ENCODE results near the gene RASD1.
"Not testable (repeated sequence)": the region's sequence is repeated elsewhere in the genome, so short reads cannot be mapped to it uniquely, and the experiment has no call there.

Gene RASD1

DNA sequence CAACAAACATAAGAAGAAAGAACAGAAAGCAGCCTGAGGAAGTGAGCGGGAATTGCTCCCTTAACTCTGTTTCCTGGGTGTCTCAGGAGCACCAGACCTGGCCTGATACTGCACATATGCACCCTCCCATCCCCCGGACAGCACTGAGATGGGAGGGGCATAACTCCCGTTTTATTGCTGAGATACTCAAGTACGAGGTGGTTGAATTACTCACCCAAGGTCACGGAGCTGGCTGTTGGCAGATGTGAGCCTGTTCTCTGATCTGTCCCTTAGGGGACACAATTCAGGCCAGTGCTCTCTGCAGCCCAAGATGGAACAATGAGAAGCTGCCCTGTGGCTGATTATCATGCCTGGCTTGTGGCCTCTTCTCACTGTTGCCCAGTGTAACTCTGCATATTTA is 28.5 kb downstream of the RASD1 start:
- DNase-seq = peak; percentile 8

DNA sequence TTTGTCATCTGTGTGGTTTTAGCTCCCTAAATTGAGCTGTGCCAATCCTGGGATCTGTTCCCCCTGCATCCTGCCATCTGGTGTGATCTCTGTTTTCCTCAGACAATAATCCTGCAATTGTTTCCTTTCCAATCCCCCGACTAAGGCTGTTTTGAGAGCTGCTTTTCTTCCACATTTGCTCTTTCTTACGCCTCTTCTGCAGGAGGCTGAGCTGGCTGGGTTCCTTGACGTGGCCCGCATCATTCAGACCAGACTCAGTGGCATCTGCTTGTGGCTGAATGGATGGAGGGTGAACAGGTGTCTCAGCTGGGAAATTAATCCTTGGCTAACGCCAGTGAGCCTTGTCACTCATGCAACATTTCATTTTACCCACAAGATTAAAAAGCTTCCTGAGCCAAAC is 29.2 kb downstream of the RASD1 start:
- no peak for DNase-seq

DNA sequence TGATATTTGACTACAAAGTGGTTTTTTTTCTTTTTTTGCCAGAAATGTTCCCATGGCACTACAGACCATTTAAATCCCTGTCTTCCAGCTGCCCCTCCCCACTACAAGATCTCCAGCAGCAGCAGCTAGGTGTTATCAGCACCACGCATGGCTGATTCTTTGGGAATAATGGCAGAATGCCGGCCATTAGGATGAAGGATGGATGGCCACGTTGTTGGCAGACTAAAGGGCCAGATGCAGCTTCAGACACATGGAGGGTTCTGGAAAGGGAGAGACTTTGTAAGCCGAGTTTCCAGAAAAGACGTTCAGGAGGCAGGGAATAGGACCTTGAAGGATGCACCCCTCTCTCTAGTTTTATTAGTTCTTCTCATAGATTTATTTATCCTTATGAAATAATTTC is 29.7 kb downstream of the RASD1 start:
- no peak for DNase-seq

DNA sequence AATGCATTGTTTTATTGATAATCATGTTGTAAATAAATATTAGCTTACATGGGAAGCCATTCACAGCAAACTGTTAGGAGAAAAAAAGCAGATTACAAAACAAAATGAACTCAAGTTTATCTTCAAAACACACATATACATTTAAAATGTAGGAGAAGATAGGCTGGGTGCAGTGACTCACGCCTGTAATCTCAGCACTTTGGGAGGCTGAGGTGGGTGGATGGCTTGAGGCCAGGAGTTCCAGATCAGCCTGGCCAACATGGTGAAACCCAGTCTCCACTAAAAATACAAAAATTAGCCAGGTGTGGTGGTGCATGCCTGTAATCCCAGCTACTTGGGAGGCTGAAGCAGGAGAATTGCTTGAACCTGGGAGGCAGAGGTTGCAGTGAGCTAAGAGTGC is 30.3 kb downstream of the RASD1 start:
- not testable (repeated sequence) for DNase-seq

DNA sequence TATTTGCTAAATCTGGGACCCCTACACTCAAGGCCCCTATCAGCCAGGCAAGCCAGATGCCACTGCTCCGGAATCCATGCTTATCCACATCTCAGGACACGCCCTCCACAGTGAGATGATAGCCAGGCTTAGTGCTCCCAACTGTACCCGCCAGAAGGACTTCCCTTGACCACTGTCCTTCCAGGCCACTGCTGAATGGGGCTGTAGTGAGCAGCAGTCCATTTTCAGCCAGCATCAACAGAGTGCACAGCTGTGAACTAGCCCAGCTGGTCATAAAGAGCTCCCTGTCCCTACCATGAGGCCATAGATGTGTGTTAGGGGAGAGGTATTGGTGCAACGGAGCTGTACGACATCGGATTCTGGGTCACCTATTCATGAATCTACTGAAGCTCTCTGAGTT is 32.4 kb downstream of the RASD1 start:
- DNase-seq = no peak

DNA sequence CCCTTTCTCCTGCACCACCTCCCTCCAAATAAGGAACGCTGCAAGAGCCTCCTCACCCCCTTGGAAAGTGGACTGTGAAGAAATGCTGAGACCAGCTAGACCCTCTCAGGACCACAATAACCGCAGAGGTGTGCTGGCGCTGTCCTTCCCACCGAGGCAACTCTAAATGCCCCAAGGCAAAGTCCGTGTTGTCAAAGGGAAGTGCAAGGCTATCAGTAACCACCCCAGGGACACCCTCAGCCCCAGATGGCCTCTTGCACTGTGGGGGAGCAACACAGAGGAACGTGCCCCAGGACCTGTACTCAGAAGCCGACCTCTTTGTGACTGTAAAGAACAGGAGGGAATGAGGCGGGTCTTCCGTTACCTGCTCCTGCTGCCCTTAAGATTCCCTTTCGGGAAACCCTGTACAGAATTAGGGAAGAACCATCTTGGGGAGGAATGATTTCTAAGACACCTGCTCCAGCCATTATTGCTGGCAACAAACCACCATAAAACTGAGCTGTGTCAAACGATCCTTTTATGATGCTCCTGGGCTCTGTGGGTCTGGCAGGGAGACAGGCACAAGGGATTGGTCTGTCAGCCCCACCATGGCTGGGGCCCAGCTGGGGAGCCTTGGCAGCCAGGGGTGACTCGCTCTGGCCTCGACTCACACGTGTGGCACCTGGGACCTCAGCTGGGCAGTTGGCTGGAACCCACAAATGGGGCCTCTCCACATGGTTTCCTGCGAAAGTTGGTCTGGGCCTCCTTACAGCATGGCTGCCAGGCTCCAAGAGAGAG is 34.0 kb downstream of the RASD1 start:
- DNase-seq = peak; percentile 69

DNA sequence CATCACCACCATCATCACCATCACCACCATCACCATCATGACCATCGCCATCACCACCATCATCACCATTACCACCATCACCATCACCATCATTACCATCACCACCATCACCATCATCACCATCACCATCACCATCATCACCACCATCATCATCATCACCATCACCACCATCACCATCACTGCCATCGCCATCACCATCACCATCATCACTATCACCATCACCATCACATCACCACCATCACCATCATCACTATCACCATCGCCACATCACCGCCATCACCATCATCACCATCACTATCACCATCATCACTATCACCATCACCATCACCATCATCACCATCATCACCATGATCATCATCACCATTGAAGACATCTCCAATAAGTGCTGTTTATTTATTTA is 36.2 kb downstream of the RASD1 start:
- no peak for DNase-seq

DNA sequence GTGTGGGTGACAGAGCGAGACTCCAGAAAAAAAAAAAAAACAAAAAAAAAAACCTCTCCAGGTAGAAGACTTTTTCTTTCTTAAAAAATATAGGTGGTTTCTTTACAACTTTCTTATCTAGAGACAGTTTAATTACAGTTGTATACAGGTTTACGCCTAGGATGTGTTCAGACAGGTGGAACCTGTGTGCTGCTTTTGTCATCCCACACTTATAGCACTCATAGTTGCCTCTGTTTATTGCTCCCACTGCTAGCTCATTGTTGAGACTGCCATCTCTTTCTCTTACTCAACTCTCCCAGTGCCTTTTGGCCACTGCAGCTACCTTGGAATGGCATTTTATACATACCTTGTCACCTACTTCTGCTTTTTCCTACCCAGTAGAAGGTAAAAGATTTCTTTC is 38.5 kb downstream of the RASD1 start:
- DNase-seq = no peak

DNA sequence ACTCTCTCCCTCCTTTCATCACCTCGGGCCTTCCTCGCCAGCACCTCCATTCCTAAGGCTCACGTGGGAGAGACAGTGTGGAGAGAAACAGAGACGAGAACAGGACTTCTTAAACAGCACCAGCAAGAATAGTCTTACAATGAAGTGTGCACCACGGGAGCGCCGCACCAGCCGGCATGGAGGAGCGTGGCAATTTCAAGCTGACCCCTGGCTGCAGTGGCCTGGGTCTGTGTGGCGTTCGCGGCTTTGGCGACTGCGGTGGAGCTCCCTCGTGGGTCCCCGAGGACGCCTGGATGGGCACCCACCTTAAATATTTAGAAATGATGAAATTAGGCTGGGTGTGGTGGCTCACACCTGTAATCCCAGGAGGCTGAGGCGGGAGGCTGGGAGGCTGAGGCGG is 39.9 kb downstream of the RASD1 start:
- DNase-seq = no peak

DNA sequence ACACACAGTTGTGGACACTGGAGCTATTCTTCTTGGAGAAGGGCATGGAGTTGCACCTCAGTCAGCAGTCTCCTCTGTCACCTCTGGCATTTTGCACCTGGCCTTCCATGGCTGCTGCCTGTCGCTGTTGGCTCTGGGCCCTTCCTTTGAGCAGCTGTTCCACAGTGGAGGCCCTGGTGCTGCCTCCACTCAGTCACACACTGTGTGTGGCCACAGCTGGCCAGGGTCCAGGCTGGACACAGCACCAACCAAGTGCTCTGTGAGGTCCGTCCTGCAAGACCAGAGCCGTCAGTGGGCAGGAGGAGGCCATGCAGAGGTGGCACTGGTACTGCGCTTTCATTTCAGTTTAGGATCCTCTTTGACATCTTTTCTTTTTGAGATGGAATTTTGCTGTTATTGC is 41.0 kb downstream of the RASD1 start:
- no peak for DNase-seq

DNA sequence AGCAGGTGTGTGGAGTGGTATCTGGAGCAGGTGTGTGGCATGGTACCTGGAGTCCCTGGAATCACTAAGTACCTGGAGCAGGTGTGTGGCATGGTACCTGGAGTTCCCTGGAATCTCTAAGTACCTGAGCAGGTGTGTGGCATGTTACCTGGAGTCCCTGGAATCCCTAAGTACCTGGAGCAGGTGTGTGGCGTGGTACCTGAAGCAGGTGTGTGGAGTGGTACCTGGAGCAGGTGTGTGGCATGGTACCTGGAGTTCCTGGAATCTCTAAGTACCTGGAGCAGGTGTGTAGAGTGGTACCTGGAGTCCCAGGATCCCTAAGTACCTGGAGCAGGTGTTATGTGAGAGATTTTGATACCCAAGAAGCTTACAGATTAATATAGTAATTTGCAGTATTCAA is 41.5 kb downstream of the RASD1 start:
- not testable (repeated sequence) for DNase-seq

DNA sequence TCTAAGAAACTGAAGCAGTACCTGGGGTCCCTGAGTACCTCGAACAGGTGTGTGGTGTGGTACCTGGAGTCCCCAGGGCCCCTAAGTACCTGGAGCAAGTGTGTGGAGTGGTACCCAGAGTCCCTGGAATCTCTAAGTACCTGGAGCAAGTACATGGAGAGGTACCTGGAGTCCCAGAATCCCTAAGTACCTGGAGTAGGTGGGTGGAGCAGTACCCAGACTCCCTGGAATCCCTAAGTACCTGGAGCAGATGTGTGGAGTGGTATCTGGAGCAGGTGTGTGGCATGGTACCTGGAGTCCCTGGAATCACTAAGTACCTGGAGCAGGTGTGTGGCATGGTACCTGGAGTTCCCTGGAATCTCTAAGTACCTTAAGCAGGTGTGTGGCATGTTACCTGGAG is 41.9 kb downstream of the RASD1 start:
- DNase-seq = no peak

DNA sequence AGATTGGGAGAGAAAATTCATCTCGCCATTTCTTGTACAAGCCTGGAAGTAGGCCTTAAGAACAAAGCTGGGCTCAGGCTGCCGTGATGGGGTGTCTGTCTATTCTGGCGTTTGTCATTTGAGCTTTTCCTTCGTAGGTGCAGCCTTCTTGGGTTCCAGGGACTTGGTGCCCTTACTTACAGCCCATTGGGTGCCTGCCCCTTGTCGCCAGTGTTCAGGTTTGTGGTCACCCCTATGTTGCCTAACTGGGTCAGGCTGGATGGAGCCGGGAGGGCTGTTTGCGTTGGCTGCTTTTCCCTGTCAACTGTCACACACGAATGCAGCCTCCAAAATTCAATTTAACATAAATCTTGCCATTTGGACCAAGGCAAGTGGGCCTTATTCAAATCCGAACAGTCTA is 43.1 kb downstream of the RASD1 start:
- no peak for DNase-seq

DNA sequence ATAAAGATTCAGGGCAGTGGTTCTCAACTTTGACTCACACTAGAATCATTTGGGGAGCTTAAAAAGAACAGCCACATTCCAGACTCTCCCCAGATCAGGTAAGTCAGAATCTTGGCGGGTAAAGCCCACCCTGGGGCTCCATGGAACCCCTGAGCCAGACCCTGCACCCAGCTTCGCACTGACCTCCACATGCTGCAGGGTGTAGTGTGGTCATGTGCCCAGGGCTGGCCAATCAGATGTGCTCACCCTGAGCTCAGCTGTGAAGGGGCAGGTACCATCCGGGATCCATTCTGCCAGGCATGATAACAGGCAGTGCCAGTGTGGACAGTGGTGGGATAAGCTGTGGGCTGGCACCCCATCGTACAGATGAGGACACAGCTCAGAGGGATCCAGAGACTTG is 47.5 kb downstream of the RASD1 start:
- DNase-seq = no peak

DNA sequence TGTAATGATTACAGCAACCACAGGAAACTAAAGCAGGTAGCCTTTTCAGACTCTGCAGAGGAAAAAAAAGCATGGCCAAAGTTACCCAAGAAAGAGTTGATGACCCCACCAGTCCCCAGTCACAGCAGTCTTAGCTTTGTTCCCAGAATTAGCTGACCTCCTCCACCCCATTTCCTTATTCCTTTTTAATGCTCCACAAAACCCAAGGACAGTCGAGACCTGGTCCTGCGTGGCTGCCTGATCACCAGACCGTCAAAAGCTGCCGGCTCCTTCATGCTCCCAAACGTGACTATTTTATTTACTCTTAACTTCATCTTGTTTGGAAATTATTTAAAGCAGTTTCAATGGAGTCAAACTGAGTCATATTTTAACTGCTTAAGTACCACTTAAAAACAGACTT is 48.1 kb downstream of the RASD1 start:
- DNase-seq = no peak

DNA sequence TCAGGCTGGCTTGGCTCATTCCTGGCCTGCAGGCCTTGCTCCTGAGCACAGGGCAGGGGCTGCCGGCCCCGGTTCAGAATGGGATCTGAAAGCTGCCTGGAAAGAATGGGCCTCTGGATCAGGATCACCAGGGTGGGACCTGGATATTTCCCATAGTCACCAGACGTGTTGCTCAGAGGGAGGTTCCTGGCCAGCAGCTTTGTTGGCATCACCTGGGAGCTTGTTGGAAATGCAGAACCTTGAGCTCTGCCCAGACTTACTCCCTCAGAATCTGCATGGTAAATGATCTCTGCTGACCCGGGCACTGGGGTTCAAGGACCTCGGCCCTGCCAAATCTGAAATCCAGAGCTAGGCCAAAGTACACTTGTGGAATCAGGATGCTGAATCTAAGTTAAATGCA is 48.9 kb downstream of the RASD1 start:
- DNase-seq = no peak

DNA sequence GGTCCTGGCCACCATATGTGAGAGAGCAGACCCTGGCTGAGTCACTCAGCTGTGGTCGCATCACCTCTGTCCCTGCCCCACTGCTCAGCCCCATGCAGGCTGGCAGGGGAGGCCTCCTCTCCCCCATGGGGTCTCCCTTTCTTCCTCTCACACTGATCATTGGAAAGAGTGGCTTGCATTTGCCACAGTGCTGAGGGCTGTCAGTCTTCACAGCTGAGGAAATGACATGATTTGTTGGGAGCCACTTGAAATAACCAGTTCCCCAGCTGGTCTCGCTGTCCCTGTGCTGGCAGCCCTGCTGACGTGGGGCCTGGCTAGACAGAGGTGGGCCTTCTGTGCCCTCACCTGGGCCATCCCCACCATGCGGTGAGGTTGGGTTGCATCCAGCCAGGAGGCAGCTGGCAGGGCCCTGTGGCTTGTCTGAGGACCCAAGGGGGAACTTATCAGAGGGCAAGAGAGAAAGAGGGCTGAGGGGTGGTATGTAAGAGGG is 49.5 kb downstream of the RASD1 start:
- DNase-seq = no peak

DNA sequence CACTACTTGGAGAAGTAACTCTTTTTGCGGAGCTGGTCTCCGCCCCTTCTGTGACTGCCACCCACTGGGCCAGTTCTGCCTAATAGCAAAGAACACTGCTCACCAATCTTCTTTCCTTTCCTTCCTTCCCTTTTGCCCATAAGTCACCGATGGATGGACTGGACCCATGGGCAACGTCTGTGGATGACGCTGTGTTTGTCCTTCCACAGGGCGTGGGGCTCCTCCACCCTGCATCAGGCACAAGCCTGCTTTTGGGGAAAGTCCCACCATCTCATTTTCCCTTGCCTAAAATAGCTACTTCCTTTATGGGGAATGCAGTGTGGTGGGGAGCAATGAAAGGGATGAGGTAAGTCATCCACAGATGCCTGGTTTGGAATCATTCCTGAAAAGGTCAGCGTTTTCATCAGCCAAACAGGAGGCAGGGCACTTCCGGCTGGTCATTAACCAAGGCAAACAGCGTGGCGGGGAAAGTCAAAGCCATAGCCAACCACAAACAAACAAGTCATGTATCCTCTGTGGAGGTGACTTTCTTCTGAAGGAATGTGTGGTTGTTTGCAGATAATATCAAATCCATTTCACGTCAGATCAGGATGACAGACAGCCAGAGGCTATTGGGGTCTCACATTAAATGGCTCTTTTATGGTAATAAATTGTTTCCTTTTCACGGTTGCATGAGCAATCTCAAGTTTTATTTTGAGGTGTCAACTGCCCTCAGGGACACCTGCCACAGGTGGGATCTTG is 50.1 kb downstream of the RASD1 start:
- no peak for DNase-seq

DNA sequence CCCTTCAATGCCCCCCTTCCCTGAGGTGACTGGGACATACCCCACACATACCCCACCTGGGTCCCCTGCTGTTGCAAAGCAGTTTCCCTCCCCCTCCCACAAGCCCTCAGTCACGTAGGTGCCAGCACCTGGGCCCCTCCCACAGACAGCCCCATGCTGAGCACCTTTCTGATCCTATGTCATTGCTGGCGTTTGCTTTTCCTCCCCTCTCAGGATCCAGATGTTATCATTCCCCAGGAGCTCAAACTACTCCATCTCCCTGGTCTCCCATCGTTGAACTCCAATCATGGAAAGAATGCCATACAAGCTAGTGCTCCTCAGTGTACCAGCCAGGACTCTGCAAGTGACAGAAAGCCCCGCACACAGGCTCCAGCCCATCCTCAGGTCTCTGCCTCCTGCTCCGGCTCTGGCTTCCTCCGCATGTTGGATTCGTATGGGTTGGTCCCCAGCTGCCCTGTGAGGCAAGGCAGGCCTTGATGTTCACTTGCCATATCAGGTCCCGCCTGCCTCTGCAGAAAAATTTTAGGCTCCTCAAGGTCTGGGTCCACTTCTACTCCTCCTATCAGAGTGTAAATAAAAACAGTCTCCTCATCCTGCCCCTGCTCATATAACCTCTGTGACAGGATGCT is 50.8 kb downstream of the RASD1 start:
- no peak for DNase-seq

Measured in RPMI8226 (cell line).